ENCODE data around the gene OSBP. TPM values are rescaled to one million over a fixed set of nuclear protein-coding genes. Genes with fewer than 3 reads are reported as not detected.

Gene OSBP
- total RNA-seq, 2 donors from 2014 or later = 28.5 to 30.3 TPM

DNA sequence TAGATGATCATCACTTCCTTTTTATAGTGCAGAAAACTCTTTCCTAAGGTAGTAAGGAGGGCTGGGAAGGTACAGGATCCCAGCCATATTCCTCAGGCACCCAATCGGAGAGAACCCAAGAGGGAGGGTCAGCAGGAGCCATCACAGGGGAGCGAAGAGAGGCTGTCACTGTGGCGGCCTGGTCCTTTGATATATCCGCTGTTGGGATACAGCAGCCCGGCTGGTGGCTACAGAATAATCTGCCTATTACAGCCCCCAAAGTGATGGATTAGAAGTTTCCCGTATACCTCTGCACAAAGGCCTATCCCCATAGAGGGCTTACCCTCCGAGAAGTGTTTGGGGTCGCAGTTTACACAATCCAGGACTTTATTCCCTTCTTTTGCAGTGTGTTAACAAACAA, 55.7 kb downstream of the OSBP start:
- ATAC-seq = no peak

GRCh38 chr11:59558270-59558643, 57.3 kb downstream of the OSBP start:
- intact Hi-C loops (cut with DNase I) = no loop called here
- no peak for DNase-seq
- Histone ChIP-seq H3K9me3 (no peaks in the 10 kb centered on the region), H3K36me3 (replicated peaks in 1 of 2; ENCODE audit: insufficient read depth in 1 of 2, low read depth in 2 of 2) (no peaks in the 10 kb centered on the region), H3K4me3 (no peak overlapping the region), H3K27ac (no peak overlapping the region), H3K27me3 (no peaks in the 10 kb centered on the region), H3K4me1 (peaks cover 21% of the 10 kb centered on the region)
- WGBS, 2 donors = 64 to 73% methylated on average over 7 of the region's 7 CpGs
- TF ChIP-seq, protein P1, sequence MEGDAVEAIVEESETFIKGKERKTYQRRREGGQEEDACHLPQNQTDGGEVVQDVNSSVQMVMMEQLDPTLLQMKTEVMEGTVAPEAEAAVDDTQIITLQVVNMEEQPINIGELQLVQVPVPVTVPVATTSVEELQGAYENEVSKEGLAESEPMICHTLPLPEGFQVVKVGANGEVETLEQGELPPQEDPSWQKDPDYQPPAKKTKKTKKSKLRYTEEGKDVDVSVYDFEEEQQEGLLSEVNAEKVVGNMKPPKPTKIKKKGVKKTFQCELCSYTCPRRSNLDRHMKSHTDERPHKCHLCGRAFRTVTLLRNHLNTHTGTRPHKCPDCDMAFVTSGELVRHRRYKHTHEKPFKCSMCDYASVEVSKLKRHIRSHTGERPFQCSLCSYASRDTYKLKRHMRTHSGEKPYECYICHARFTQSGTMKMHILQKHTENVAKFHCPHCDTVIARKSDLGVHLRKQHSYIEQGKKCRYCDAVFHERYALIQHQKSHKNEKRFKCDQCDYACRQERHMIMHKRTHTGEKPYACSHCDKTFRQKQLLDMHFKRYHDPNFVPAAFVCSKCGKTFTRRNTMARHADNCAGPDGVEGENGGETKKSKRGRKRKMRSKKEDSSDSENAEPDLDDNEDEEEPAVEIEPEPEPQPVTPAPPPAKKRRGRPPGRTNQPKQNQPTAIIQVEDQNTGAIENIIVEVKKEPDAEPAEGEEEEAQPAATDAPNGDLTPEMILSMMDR (IDR thresholded peaks at IDR 0.05) = no peak
- TF ChIP-seq POLR2A (IDR thresholded peaks at IDR 0.05) = no peak
- no peak for ATAC-seq

More for the DNA sequence above, 55.7 kb downstream of the OSBP start:
- Histone ChIP-seq H3K9me3 (no peaks in the 10 kb centered on the region), H3K4me1 (peaks cover 21% of the 10 kb centered on the region), H3K36me3 (replicated peaks in 1 of 2; ENCODE audit: insufficient read depth in 1 of 2, low read depth in 2 of 2) (no peaks in the 10 kb centered on the region), H3K4me3 (no peak overlapping the region), H3K27ac (peak overlapping the region in 1 of 4 donors; percentile 87), H3K27me3 (no peaks in the 10 kb centered on the region)
- 42 to 51% methylated on average over 8 of the region's 8 CpGs for WGBS, 2 donors
- intact Hi-C loops (cut with DNase I) = no loop called here
- DNase-seq = no peak
- no peak for TF ChIP-seq POLR2A (IDR thresholded peaks at IDR 0.05)
- TF ChIP-seq, protein P1 (IDR thresholded peaks at IDR 0.05) = no peak

DNA sequence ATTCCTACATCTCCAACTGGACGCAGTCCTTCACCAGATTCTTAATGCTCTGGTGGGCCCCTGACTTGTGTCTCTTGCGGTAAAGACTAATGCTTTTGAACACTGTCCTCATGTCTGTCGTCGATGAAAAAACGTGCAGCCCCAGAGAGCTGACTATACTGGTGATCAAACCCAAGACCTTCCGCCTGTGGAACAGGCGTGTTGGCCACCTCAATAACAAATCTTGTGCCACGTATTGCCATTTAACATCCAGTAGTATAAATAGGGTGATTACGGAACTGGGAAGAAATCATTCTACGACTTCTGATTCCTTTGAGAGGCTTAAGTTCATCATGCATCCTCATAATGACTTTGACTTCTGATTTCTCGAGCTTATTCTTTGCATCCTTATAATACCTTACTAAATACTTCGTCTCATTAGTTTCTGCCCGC, 58.6 kb downstream of the OSBP start:
- intact Hi-C loops (cut with DNase I) = no loop called here
- H3K4me1 ChIP-seq = peaks cover 21% of the 10 kb centered on the region
- H3K27me3 ChIP-seq = no peaks in the 10 kb centered on the region
- no peaks in the 10 kb centered on the region for H3K36me3 ChIP-seq (replicated peaks in 1 of 2; ENCODE audit: insufficient read depth in 1 of 2, low read depth in 2 of 2)
- ATAC-seq = no peak
- 10 to 18% methylated on average over 13 of the region's 13 CpGs for whole genome bisulfite sequencing, 2 donors
- no peaks in the 10 kb centered on the region for H3K9me3 ChIP-seq
- TF ChIP-seq, protein P1 (IDR thresholded peaks at IDR 0.05) = no peak
- TF ChIP-seq POLR2A (IDR thresholded peaks at IDR 0.05) = no peak
- no peak overlapping the region for H3K4me3 ChIP-seq
- H3K27ac ChIP-seq = peak overlapping the region in 2 of 4 donors; percentile 20 to 45
- DNase-seq = no peak

GRCh38 chr11:59556115-59556916, 59.3 kb downstream of the OSBP start:
- 6 to 11% methylated on average over 30 of the region's 30 CpGs for WGBS, 2 donors
- Histone ChIP-seq H3K27me3 (no peaks in the 10 kb centered on the region), H3K4me3 (no peak overlapping the region), H3K4me1 (peaks cover 22% of the 10 kb centered on the region), H3K36me3 (replicated peaks in 1 of 2; ENCODE audit: insufficient read depth in 1 of 2, low read depth in 2 of 2) (no peaks in the 10 kb centered on the region), H3K9me3 (no peaks in the 10 kb centered on the region), H3K27ac (peak overlapping the region in 3 of 4 donors; percentile 19 to 45 (median 20))
- peak; percentile 61 to 70 (median 69) for DNase-seq
- TF ChIP-seq POLR2A (IDR thresholded peaks at IDR 0.05) = no peak
- TF ChIP-seq, protein P1 (IDR thresholded peaks at IDR 0.05) = no peak
- intact Hi-C loops (cut with DNase I) = no loop called here
- peak; percentile 36 for ATAC-seq

Measured in body of pancreas (tissue), 4 donors.